Smooth muscle cell of the coronary artery (primary cell): ENCODE results near the gene OR4L1. TPM values are rescaled to one million over a fixed set of nuclear protein-coding genes. Genes with fewer than 3 reads are reported as not detected.

Experiments
- total RNA-seq: library from RNA; depleted of rRNA; stranded (reverse); fragments of >200 nt; gene quantifications from 2 replicates; pipeline ENCODE4 v1.2.3, GENCODE V29; 2014; ENCODE audit warnings: low replicate concordance

Gene OR4L1, protein sequence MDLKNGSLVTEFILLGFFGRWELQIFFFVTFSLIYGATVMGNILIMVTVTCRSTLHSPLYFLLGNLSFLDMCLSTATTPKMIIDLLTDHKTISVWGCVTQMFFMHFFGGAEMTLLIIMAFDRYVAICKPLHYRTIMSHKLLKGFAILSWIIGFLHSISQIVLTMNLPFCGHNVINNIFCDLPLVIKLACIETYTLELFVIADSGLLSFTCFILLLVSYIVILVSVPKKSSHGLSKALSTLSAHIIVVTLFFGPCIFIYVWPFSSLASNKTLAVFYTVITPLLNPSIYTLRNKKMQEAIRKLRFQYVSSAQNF
- total RNA-seq, result not detected in 2 replicates

DNA sequence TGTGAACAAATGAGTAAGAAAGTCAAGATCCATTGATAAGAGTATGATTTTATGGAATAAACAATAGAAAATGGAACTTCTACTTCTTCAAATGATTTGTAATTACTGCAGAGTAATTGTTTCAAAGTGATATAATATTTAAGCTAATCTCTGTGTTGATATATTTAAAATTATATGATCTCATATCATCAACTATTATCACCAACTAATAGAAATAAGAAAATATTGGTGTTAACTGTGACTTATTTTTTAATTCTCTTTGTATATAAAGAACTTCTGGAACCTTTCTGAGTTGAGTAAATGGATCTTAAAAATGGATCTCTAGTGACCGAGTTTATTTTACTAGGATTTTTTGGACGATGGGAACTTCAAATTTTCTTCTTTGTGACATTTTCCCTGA, at the start of gene OR4L1:
Gene OR4L1, plus strand, starts transcription at position 301 of the 400 bp plus-strand sequence. Its CDS starts 0 bp downstream, at position 301.

DNA sequence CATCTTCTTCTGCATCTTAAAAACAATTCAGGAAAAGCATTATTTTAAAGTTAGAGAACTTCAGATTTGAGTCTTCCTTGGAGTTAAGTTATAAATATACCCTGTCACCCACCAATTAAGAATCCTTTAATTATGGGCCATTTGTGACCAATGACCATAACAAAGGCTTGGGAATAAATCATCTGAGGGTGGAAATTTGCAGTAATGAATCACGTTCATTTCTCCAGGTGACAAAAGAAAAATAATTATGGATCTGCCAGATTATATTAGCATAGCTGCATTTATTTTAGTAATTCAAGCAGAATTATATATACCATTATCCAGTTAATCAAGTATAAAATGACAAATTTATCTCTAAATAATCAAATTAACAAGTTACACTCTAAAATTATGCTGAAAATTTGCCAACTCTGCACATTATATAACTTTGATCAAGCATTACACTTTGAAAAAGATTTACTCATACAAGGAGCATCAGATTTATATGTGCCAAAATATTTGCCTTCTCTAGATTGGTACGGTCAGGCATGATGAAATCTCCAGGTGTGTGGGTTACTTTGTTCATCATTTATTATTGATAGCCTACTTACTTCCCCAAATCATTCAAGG, 40.5 kb upstream of the OR4L1 start, which contains the start of gene OR4K14:
Gene OR4K14, minus strand, starts transcription at position 51 of the 609 bp plus-strand sequence. CDS start 4,114 bp downstream, outside the sequence.

DNA sequence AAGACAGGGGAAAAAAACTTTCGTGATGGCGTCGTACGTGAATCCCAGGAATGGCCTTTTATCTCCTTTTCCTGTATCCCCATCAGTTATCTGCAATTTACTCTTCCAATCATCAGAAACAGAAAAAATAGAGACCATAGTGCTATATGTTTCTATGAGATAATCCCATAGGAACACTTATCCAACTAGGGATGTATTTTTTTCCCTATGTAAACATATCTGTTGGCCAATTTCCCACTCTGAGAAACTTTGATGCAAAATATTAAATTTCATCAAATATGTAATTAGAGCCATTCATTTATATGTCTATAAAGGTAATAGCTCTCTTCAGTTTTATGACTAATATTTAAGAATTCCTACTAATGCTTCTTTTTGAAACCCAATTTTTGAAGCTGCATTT, 23.9 kb upstream of the OR4L1 start, which contains the start of gene OR4K13:
Gene OR4K13, minus strand, starts transcription at position 101 of the 400 bp plus-strand sequence. CDS start 1,280 bp downstream, outside the sequence.

DNA sequence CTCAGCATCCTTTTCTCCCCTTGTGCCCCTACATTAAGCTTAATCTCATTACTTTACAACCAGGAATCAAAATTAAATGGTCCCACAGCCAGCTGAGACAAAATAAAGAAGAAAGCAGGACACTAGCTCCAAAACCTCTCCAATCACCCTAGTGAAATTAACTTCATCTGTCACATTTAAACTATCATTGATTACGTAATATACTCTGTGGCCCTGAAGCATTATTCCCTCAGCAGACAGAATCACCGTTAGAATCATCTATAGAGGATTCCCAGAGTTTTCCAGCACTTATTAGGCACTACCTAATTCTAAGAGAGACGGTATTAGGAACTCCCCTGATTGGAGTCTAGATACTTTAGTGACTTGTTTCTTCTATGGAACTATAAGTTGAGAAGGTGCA, 50.6 kb downstream of the OR4L1 start, which contains the start of gene OR4K17:
Gene OR4K17, plus strand, starts transcription at position 302 of the 400 bp plus-strand sequence. CDS start 6,761 bp downstream, outside the sequence.

Other genes starting within 250 kb of the OR4L1 start
- gene OR4K2, start 184.9 kb upstream of the OR4L1 start, total RNA-seq, result not detected in 2 replicates
- not detected in 2 replicates for gene OR4K5, start 139.4 kb upstream of the OR4L1 start, total RNA-seq
- not detected in 2 replicates for gene OR4K1, start 129.1 kb upstream of the OR4L1 start, total RNA-seq
- not detected in 2 replicates for gene OR4K15, start 84.5 kb upstream of the OR4L1 start, total RNA-seq
- gene OR4Q2, start 57.9 kb upstream of the OR4L1 start, total RNA-seq, result not detected in 2 replicates
- gene OR4K14, start 40.7 kb upstream of the OR4L1 start, total RNA-seq, result not detected in 2 replicates
- gene OR4K13, start 24.0 kb upstream of the OR4L1 start, total RNA-seq, result not detected in 2 replicates
- gene OR4K17, start 50.7 kb downstream of the OR4L1 start, total RNA-seq, result not detected in 2 replicates
- gene OR4N5, start 78.8 kb downstream of the OR4L1 start, total RNA-seq, result not detected in 2 replicates
- not detected in 2 replicates for gene OR11G2, start 130.9 kb downstream of the OR4L1 start, total RNA-seq
- not detected in 2 replicates for gene OR11H6, start 163.7 kb downstream of the OR4L1 start, total RNA-seq
- gene OR11H7, start 168.9 kb downstream of the OR4L1 start, total RNA-seq, result not detected in 2 replicates
- gene OR11H4, start 179.2 kb downstream of the OR4L1 start, total RNA-seq, result not detected in 2 replicates
- gene TTC5, start 245.9 kb downstream of the OR4L1 start, total RNA-seq, result 21.8 and 53.5 TPM in 2 replicates